ENCODE results near the gene LHX4. TPM values are rescaled to one million over a fixed set of nuclear protein-coding genes. Genes with fewer than 3 reads are reported as not detected.

LHX4 gene
- total and polyA plus RNA-seq, 4 donors, result under 0.01 to 0.19 (median 0.05) TPM

- TF ChIP-seq, protein P1, sequence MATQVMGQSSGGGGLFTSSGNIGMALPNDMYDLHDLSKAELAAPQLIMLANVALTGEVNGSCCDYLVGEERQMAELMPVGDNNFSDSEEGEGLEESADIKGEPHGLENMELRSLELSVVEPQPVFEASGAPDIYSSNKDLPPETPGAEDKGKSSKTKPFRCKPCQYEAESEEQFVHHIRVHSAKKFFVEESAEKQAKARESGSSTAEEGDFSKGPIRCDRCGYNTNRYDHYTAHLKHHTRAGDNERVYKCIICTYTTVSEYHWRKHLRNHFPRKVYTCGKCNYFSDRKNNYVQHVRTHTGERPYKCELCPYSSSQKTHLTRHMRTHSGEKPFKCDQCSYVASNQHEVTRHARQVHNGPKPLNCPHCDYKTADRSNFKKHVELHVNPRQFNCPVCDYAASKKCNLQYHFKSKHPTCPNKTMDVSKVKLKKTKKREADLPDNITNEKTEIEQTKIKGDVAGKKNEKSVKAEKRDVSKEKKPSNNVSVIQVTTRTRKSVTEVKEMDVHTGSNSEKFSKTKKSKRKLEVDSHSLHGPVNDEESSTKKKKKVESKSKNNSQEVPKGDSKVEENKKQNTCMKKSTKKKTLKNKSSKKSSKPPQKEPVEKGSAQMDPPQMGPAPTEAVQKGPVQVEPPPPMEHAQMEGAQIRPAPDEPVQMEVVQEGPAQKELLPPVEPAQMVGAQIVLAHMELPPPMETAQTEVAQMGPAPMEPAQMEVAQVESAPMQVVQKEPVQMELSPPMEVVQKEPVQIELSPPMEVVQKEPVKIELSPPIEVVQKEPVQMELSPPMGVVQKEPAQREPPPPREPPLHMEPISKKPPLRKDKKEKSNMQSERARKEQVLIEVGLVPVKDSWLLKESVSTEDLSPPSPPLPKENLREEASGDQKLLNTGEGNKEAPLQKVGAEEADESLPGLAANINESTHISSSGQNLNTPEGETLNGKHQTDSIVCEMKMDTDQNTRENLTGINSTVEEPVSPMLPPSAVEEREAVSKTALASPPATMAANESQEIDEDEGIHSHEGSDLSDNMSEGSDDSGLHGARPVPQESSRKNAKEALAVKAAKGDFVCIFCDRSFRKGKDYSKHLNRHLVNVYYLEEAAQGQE (IDR thresholded peaks at IDR 0.05), result no peak
- TF ChIP-seq EGR1 (IDR thresholded peaks at IDR 0.05; ENCODE audit: low read depth in 2 of 2), result no peak
- peak in 1 of 2 donors; percentile 44 for TF ChIP-seq JUND (IDR thresholded peaks at IDR 0.05)
Measured at GRCh38 chr1:180270530-180271271, 40.6 kb downstream of the LHX4 start (continued).

GRCh38 chr1:180271272-180272255 lies 41.5 kb downstream of the LHX4 start:
- Histone ChIP-seq H3K36me3 (ENCODE audit: control insufficient read depth in 4 of 4, insufficient read depth in 3 of 4, low read depth in 1 of 4, low read length in 3 of 4) (no peaks in the 10 kb centered on the region), H3K27me3 (ENCODE audit: control insufficient read depth in 4 of 4, insufficient read depth in 4 of 4, low read length in 3 of 4) (no peaks in the 10 kb centered on the region), H3K9me3 (ENCODE audit: control insufficient read depth in 4 of 4, low read length in 3 of 4) (no peaks in the 10 kb centered on the region), H3K4me3 (ENCODE audit: low read depth in 1 of 3, low read length in 3 of 3) (no peak overlapping the region), H3K27ac (ENCODE audit: low read depth in 1 of 2, low read length in 2 of 2) (peak overlapping the region in 1 of 2 donors; percentile 57), H3K4me1 (ENCODE audit: control insufficient read depth in 4 of 4, insufficient read depth in 4 of 4, low read length in 3 of 4) (peaks cover 3 to 8% (median 7%) of the 10 kb centered on the region in 4 donors), H3K9ac (ENCODE audit: low read depth in 1 of 2, low read length in 2 of 2) (no peak overlapping the region)
- peak; percentile 16 for DNase-seq (ENCODE audit: low spot score)
- 91% methylated on average over 23 of the region's 23 CpGs for WGBS
- TF ChIP-seq EGR1 (IDR thresholded peaks at IDR 0.05; ENCODE audit: low read depth in 2 of 2), result no peak
- no peak for TF ChIP-seq GABPA (IDR thresholded peaks at IDR 0.05 in 1 of 2, conservative IDR thresholded peaks at IDR 0.05 in 1 of 2)
- no peak for TF ChIP-seq NR2F2 (IDR thresholded peaks at IDR 0.05)
- no peak for TF ChIP-seq YY1 (IDR thresholded peaks at IDR 0.05)
- no peak for TF ChIP-seq HNF4A (conservative IDR thresholded peaks at IDR 0.05)
- no peak for TF ChIP-seq TAF1 (conservative IDR thresholded peaks at IDR 0.05)
- TF ChIP-seq SP1 (IDR thresholded peaks at IDR 0.05), result no peak
- no peak for TF ChIP-seq RAD21 (IDR thresholded peaks at IDR 0.05)
- no peak for TF ChIP-seq MAX (IDR thresholded peaks at IDR 0.05)
- TF ChIP-seq, protein P1 (IDR thresholded peaks at IDR 0.05), result no peak
- no peak for TF ChIP-seq FOXA2 (IDR thresholded peaks at IDR 0.05)
- TF ChIP-seq FOXA1 (IDR thresholded peaks at IDR 0.05), result no peak
- no peak for TF ChIP-seq ATF3 (IDR thresholded peaks at IDR 0.05)
- no peak for TF ChIP-seq CTCF (IDR thresholded peaks at IDR 0.05; ENCODE audit: low read depth, low read length, missing input control)
- TF ChIP-seq RXRA (IDR thresholded peaks at IDR 0.05), result no peak

All from liver (tissue), 9 donors.